GM21723 (cell line): ENCODE data around the gene FMN1.

Experiments
- ATAC-seq: cut with Tn5 transposase; IDR thresholded peaks from one replicate; pipeline ENCODE4 v1.9.1; 2021; ENCODE audit warnings: mild to moderate bottlenecking, moderate library complexity; ENCODE audit not compliant: unreplicated experiment

The FMN1 gene

GRCh38 chr15:33068511-33068990 is 126.0 kb downstream of the FMN1 start:
- no peak for ATAC-seq

GRCh38 chr15:33068007-33068481 is 126.5 kb downstream of the FMN1 start:
- ATAC-seq: no peak

GRCh38 chr15:33067456-33067855 is 127.1 kb downstream of the FMN1 start:
- no peak for ATAC-seq

DNA sequence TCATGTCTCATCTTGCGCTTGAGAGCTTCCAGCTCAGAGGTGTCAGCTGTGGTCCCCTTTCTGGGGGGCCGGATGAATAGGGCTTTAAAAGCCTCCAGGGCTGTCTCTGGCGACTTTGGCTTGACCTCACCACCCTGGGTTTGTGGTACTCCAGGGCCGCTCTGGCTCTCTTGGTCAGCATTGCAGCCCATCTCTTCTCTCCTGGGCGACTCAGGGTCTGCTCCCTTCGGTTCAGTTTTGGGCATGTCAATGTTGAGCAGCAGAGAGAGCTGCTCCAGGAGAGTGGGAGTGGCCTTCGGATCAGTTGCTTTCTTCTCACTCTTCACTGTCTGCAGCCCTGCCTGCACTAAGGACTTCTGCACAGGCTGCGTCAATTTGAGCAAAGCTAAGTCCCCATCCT is 127.9 kb downstream of the FMN1 start:
- no peak for ATAC-seq

DNA sequence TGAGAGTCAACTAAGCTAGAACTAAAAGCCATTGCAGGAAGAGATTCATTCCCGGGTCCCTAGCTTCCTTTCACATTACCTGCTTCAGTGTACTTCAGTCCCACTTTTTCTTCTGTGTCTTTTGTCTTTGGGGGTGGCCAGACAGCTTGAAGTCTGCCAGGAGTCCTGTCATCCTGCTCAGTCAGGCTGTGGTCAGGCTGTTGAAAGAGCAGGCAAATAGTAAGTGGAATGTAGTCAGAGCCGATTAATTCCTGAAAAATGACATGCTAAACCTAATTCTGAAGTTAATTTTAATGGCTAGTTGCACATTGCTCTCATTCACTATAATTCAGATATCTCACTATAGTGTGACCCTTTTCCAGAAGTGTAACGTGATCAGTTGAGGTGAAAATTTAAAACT is 129.6 kb downstream of the FMN1 start:
- ATAC-seq: no peak

GRCh38 chr15:33059184-33059583 is 135.3 kb downstream of the FMN1 start:
- no peak for ATAC-seq

GRCh38 chr15:33057845-33058244 is 136.7 kb downstream of the FMN1 start:
- no peak for ATAC-seq

GRCh38 chr15:33055962-33056361 is 138.6 kb downstream of the FMN1 start:
- ATAC-seq: no peak

DNA sequence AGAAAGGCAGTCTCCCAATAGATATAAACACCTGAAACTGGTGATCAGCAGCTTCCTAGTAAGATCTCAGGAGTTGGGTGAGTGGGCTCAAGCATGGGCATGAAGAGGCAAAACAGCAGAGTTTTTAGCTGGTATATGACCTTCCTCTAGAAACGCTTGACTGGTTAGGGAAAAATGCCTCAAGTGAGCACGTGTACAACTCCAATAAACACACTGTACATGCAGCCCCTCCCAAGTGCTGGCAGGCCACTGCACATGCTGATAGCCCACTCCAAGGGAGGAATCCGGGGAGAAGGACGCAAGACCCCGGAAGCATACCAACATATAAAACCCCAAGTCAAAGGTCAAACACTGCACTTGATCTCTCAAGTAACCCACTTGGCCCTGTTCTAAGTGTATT is 143.0 kb downstream of the FMN1 start:
- ATAC-seq: no peak

DNA sequence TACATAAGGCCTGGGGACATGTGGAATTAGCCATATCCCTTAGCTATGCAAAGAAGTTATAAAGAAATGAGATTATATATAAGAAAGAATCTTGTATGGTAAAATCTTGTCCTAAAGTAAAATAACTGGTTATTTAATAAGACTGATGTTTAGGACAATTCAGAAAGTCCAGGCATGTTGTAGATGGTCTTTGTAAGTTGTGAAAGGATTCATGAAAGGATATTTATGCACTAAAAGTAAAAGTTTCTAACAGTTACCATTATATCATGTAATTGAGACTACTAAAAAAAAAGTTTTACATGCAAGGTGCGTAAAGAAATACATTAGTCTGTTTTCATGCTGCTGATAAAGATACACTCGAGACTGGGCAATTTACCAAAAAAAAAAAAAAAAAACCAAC is 146.3 kb downstream of the FMN1 start:
- no peak for ATAC-seq

- no peak for ATAC-seq
Observed at GRCh38 chr15:33047077-33047476, 147.4 kb downstream of the FMN1 start.

DNA sequence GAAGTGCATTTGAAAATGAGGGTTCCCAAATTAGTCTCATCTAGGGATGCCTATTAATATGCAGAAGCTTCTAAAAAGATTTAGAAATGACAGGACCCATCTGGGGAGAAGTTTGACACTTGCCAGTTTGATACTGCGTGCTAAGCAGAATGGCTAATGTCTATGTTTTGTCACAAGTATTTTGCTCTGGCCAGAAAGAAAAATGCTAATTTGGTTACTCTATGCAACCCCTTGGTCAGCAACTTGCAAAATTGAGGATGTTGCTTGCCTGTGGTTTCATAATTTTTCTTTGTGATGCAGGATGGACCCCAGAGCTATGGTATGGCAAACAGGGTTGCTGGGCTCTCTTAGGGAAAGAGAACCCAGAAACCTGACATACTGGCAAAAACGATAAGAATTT is 148.2 kb downstream of the FMN1 start:
- no peak for ATAC-seq

GRCh38 chr15:33045066-33045810 is 149.3 kb downstream of the FMN1 start:
- ATAC-seq: no peak

GRCh38 chr15:33044598-33044997 is 149.9 kb downstream of the FMN1 start:
- no peak for ATAC-seq

- no peak for ATAC-seq
Observed at GRCh38 chr15:33043636-33044035, 150.9 kb downstream of the FMN1 start.

GRCh38 chr15:33040496-33040895 is 154.0 kb downstream of the FMN1 start:
- ATAC-seq: no peak

DNA sequence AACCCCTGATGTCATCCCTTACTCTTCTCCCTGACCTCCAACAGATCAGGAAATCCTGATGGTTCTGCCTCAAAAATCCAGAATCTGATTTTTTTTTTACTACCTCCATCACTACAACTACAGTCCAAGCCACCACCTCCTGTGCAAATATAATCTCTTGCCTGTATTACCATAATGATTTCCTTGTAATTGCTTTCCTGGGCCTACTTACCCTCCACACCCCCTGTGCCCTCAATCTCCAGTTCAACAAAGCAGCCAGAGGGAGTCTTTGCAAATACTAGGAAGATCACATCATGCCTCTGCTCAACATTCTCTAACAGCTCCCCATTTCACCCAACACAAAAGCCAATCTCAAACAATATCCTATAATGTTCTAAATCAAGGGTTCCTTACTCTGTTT is 159.9 kb downstream of the FMN1 start:
- ATAC-seq: no peak

DNA sequence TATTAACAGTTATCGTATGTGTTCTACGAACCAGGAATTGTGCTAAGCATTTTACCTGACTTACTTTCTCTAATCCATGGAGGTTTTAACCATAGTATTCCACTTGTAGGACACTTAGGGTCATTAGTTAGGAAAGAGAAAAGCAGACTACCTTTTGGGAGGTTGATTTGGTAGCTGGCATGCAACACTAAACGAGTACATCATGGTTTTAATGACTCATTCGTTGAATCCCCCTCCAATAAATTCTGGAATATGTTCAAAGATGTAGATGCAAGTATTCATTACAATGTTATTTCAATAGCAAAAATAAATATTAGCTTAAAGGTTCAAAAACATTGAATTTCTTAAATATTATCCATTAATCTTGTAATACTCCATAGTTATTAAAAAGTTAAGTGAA is 162.5 kb downstream of the FMN1 start:
- ATAC-seq: no peak

GRCh38 chr15:33031324-33031821 is 163.1 kb downstream of the FMN1 start:
- ATAC-seq: no peak

- ATAC-seq: no peak
Observed at GRCh38 chr15:33030315-33030714, 164.2 kb downstream of the FMN1 start.

DNA sequence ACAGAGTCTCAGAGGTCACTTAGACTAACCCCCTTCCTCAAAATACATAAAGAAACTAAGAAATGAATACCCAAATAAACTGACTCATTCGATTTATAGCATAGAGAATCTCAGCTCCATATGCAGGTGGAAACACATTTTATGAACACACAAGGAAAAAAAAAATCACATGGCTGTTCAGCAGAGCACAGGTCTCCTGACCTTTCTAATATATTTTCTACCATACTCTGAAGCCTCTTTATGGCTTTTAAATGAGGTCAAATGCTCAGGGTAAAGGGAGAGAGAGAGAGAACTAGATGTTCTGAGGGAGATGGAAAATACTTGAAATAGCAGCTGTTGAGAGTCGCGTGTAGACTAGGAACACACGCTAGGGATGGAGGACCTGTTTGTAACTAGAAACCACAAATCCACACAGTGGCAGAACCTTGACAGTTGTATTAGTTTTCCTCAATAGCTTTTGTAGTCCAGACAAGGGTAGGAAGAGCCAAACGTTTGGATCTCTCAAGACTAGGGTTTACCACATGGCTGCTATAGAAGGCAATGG is 165.3 kb downstream of the FMN1 start:
- no peak for ATAC-seq

GRCh38 chr15:33028495-33028894 is 166.0 kb downstream of the FMN1 start:
- ATAC-seq: no peak
